OCI-LY1 (cell line): ENCODE results near the gene ADGRG3.

Source experiments
- CTCF ChIP-seq: fragments of 200-600 bp; sonication (generic), shearing (Covaris generic); IDR thresholded peaks from 2 replicates; pipeline ENCODE4 v1.5.1; 2017; ENCODE audit warnings: mild to moderate bottlenecking, antibody characterized with exemption, low read length, moderate library complexity, mixed read lengths
- EZH2 ChIP-seq: fragments of 200-600 bp; sonication (generic), shearing (Covaris generic); IDR thresholded peaks from 2 replicates; pipeline ENCODE4 v1.8.0; 2017; ENCODE audit warnings: borderline replicate concordance, mixed run types, mild to moderate bottlenecking, antibody characterized with exemption, low read length, moderate library complexity, mixed read lengths

DNA sequence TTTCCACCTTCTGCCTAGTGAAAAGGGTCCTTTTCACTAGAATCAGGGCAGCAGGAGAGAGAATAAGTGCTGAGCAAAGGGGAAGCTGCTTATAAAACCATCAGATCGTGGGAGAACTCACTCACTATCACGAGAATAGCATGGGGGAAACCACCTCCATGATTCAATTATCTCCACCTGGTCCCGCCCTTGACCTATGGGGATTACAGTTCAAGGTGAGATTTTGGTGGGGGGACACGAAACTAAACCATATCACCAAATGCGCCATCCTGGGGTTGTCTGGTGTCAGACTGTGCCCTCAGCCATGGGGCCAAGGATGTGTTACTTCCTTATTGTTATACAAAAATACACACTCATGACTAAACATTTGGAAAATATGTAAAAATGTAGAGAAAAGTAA lies 57.0 kb downstream of the ADGRG3 start:
- no peak for TF ChIP-seq CTCF
- no peak for TF ChIP-seq EZH2
